ENCODE data around the gene OLAH. TPM values are rescaled to one million over a fixed set of nuclear protein-coding genes. Genes with fewer than 3 reads are reported as not detected.
"Not testable (repeated sequence)": the region's sequence is repeated elsewhere in the genome, so short reads cannot be mapped to it uniquely, and the experiment has no call there.

OLAH gene
- total RNA-seq, result not detected in 2 replicates

GRCh38 chr10:15043674-15044073 lies at the start of gene OLAH:
TSS of gene OLAH (plus strand) at chr10:15043943. CDS start at chr10:15047289, 3,346 bp downstream.
- H3K4me3 ChIP-seq (ENCODE audit: low read depth, low read length), result no peak within 1 kb of the TSS
- TF ChIP-seq CTCF (IDR thresholded peaks at IDR 0.05; ENCODE audit: insufficient read depth, low read depth, low read length), result no peak
- DNase-seq (ENCODE audit: low read depth), result no peak

DNA sequence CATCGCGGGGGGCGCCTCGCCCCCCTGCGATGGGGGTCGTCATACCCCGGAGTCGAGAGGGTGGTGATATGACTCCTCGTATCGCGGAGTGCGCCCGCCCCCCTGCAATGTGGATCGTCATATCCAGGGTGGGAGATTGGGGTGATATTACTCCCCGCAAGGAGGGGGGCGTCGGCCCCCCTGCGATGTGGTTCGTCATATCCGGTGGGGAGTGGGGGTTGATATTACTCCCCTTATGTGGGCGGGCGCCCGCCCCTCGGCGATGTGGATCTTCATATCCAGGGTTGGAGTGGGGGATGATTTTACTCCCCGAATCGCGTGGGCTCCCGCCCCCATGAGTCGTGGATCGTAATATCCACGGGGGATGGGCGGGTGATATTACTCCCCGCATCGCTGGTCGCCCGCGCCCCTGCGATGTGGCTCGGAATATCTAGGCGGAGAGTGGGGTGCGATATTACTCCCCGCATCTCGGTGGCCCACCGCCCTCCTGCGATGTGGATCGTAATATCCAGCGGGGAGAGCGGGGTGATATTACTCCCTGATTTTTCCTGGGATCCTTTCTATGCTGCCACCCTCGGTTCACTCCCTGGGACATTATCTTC lies 47.7 kb upstream of the OLAH start:
- peak overlapping the region; percentile 30 for H3K4me3 ChIP-seq (ENCODE audit: low read depth, low read length)
- TF ChIP-seq CTCF (IDR thresholded peaks at IDR 0.05; ENCODE audit: insufficient read depth, low read depth, low read length), result no peak
- no peak for DNase-seq (ENCODE audit: low read depth)

GRCh38 chr10:15013530-15013929 lies 30.2 kb upstream of the OLAH start:
- not testable (repeated sequence) for DNase-seq (ENCODE audit: low read depth); H3K4me3 ChIP-seq (ENCODE audit: low read depth, low read length)

- DNase-seq (ENCODE audit: low read depth), result no peak
- no peak for TF ChIP-seq CTCF (IDR thresholded peaks at IDR 0.05; ENCODE audit: insufficient read depth, low read depth, low read length)
Measured at GRCh38 chr10:15015451-15015850, 28.3 kb upstream of the OLAH start.

DNA sequence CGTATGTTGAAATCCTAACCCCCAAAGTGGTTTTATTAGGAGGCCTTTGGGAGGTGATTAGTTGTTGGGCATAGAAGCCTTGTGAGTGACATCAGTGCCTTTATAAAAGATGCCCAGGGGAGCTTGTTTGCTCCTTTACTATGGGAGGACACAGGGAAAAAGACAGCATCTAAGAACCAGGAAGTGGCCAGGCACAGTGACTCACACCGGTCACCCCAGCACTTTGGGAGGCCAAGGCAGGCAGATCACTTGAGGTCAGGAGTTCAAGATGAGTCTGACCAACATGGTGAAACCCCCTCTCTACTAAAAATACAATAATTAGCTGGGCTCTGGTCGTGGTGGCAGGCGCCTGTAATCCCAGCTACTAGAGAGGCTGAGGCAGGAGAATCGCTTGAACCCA lies 22.8 kb upstream of the OLAH start:
- not testable (repeated sequence) for H3K4me3 ChIP-seq (ENCODE audit: low read depth, low read length)
- DNase-seq (ENCODE audit: low read depth), result peak; percentile 14

More at GRCh38 chr10:15015451-15015850, 28.3 kb upstream of the OLAH start:
- H3K4me3 ChIP-seq (ENCODE audit: low read depth, low read length), result no peak overlapping the region

DNA sequence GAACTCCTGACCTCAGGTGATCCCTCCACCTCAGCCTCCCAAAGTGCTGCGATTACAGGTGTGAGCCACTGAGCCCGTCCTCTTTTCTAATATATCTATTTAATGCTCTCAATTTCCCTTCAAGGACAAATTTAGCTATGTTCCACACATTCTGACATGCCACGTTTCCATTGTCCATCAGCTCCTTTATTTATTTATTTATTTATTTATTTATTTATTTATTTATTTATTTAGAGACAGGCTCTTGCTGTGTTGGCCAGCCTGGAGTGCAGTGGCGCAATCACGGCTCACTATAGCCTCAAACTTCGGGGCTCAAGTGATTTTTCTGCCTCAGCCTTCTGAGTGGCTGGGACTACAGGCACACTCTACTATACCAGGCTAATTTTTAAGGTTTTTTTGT lies 20.7 kb upstream of the OLAH start:
- H3K4me3 ChIP-seq (ENCODE audit: low read depth, low read length); DNase-seq (ENCODE audit: low read depth): not testable (repeated sequence)

GRCh38 chr10:15024017-15025004 lies 19.4 kb upstream of the OLAH start:
- H3K4me3 ChIP-seq (ENCODE audit: low read depth, low read length); DNase-seq (ENCODE audit: low read depth): not testable (repeated sequence)

- not testable (repeated sequence) for DNase-seq (ENCODE audit: low read depth); H3K4me3 ChIP-seq (ENCODE audit: low read depth, low read length)
Measured at GRCh38 chr10:15025040-15025439, 18.7 kb upstream of the OLAH start.

DNA sequence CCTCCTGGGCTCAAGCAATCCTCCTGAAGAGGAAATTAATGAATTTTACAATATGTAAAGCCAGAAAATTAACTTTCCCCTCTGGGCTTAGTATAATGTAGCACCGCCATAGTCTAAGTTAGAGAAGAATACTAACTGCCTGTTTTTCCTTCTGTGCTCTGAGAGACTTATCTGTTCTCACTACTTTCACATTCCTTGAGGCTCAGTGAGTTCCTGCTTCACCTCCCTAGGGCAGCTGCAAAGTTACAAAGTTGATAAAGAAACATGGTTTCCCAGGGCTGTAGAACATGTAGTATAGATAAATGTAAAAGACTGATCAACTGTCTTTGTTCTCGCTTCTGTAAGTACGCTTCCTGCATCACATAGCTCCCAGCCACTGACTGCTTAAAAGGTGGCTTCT lies 16.0 kb upstream of the OLAH start:
- TF ChIP-seq CTCF (IDR thresholded peaks at IDR 0.05; ENCODE audit: insufficient read depth, low read depth, low read length), result no peak
- DNase-seq (ENCODE audit: low read depth), result peak; percentile 37

More for the DNA sequence above, 16.0 kb upstream of the OLAH start:
- no peak overlapping the region for H3K4me3 ChIP-seq (ENCODE audit: low read depth, low read length)

Measured in fibroblast of villous mesenchyme (primary cell).